HL-60 (cell line): Measurements from ENCODE around the gene CAND1.

Source experiments
- GABPA ChIP-seq: IDR thresholded peaks from 2 replicates; pipeline ENCODE4 v1.6.1; 2012; ENCODE audit warnings: low read depth
- POLR2AphosphoS5 ChIP-seq: IDR thresholded peaks from 2 replicates; pipeline ENCODE4 v1.6.1; 2012; ENCODE audit warnings: low read depth
- REST ChIP-seq: IDR thresholded peaks from 2 replicates; pipeline ENCODE4 v1.6.1; 2012; ENCODE audit warnings: low read depth; ENCODE audit not compliant: insufficient replicate concordance
- SPI1 ChIP-seq: IDR thresholded peaks from 2 replicates; pipeline ENCODE4 v1.6.1; 2012; ENCODE audit warnings: low read depth, mild to moderate bottlenecking, borderline replicate concordance
- TF ChIP-seq, protein P1 (sequence below): IDR thresholded peaks from one replicate; pipeline ENCODE4 v1.5.1; 2011; ENCODE audit warnings: low read length, control low read depth, inconsistent platforms; ENCODE audit not compliant: insufficient read depth

DNA sequence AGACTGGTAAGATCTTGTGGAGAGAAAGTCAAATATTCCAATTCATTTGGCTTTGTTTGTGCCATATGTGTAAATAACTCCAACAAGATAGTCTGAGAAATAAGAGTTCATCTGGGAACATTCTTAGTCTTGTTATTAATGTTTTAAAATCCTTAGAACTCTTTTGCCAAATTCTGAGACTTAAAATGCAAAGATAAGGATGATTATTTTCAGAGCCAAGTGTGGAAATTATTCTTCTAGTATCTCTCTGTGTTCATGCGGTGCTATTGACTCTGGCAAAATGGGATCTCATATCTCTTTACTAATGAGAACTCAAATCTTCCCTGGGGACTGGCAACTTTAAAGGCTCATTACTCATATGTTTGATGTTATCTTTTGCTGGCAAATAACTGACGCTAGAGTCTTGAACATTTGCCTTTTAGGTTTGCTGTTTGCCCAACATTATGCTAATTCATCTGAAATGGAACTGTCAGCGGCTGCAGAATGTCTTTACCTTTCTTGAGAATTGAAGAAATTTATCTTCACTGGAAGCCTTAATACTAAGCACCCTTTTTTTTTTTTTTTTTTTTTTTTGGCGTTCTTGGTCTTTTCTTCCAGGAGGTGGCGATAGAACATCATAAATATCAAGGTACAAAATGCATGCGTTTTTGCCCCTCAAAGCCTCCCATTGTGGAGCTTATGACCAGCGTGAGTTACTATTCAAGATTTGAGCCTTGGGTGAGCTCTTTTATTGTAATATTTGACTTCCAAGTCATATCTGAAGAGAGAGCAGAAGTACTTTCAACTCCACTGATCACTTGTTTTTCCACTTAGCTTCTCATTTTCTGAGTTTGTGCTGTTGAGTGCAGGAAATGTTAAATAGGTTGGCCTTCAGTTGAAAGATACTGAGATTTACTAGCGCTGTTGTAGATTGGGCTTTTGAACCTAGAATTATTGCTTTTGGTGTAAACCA is 86.5 kb downstream of the CAND1 start:
- TF ChIP-seq, protein P1, sequence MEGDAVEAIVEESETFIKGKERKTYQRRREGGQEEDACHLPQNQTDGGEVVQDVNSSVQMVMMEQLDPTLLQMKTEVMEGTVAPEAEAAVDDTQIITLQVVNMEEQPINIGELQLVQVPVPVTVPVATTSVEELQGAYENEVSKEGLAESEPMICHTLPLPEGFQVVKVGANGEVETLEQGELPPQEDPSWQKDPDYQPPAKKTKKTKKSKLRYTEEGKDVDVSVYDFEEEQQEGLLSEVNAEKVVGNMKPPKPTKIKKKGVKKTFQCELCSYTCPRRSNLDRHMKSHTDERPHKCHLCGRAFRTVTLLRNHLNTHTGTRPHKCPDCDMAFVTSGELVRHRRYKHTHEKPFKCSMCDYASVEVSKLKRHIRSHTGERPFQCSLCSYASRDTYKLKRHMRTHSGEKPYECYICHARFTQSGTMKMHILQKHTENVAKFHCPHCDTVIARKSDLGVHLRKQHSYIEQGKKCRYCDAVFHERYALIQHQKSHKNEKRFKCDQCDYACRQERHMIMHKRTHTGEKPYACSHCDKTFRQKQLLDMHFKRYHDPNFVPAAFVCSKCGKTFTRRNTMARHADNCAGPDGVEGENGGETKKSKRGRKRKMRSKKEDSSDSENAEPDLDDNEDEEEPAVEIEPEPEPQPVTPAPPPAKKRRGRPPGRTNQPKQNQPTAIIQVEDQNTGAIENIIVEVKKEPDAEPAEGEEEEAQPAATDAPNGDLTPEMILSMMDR, result no peak
- TF ChIP-seq POLR2AphosphoS5 (no peak), REST (no peak), GABPA (no peak), SPI1 (no peak)
